Cardiac septum (tissue), 1 donor: ENCODE results near the gene KAZN. TPM values are rescaled to one million over a fixed set of nuclear protein-coding genes. Genes with fewer than 3 reads are reported as not detected.

Experiments used
- DNase-seq: peaks from one replicate; pipeline ENCODE4 v3.0.0-alpha.2; 2020; ENCODE audit warnings: low spot score
- intact Hi-C: fragments of 100-400 bp; cut with DNase I; formaldehyde crosslinking; loops from one replicate; pipeline ENCODE4 v1.14.0; 2022
- total RNA-seq: library from RNA; stranded (reverse); fragmentation: NEBNext Ultra II Directional; extraction: Animal tissue kit (Norgen Biotek cat#: 25700); gene quantifications from one replicate; pipeline ENCODE4 v1.2.1, GENCODE V29; 2021
- donor health status: DM: no; HTN: no; CAD: no.

Gene KAZN
- total RNA-seq, 1 donor from 2014 or later: 3.1 TPM

GRCh38 chr1:14610761-14611160 lies 12.3 kb downstream of the KAZN start:
- DNase-seq: no peak
- intact Hi-C loops: no loop called here

- DNase-seq: no peak
- intact Hi-C loops: no loop called here
These were observed 13.3 kb downstream of the KAZN start for GRCh38 chr1:14611792-14612191.

GRCh38 chr1:14612256-14612655 lies 13.8 kb downstream of the KAZN start:
- intact Hi-C loops: no loop called here

GRCh38 chr1:14613926-14614325 lies 15.4 kb downstream of the KAZN start:
- no peak for DNase-seq
- intact Hi-C loops: no loop called here

More at GRCh38 chr1:14612256-14612655, 13.8 kb downstream of the KAZN start:
- no peak for DNase-seq

GRCh38 chr1:14614341-14614740 lies 15.9 kb downstream of the KAZN start:
- intact Hi-C loops: no loop called here
- DNase-seq: no peak

- DNase-seq: no peak
- intact Hi-C loops: no loop called here
These were observed 17.2 kb downstream of the KAZN start for GRCh38 chr1:14615549-14616218.

- DNase-seq: no peak
- intact Hi-C loops: no loop called here
These were observed 18.3 kb downstream of the KAZN start for GRCh38 chr1:14616632-14617396.

GRCh38 chr1:14617791-14618190 lies 19.3 kb downstream of the KAZN start:
- intact Hi-C loops: no loop called here
- DNase-seq: no peak

- DNase-seq: no peak
- intact Hi-C loops: no loop called here
These were observed 22.5 kb downstream of the KAZN start for GRCh38 chr1:14620941-14621340.

GRCh38 chr1:14623090-14623489 lies 24.6 kb downstream of the KAZN start:
- intact Hi-C loops: no loop called here
- no peak for DNase-seq

GRCh38 chr1:14624941-14625340 lies 26.5 kb downstream of the KAZN start:
- intact Hi-C loops: no loop called here
- no peak for DNase-seq

- intact Hi-C loops: no loop called here
- no peak for DNase-seq
These were observed 27.1 kb downstream of the KAZN start for GRCh38 chr1:14625572-14625971.

GRCh38 chr1:14625996-14626395 lies 27.5 kb downstream of the KAZN start:
- DNase-seq: no peak
- intact Hi-C loops: no loop called here

- no peak for DNase-seq
- intact Hi-C loops: no loop called here
These were observed 28.6 kb downstream of the KAZN start for GRCh38 chr1:14626869-14627607.

GRCh38 chr1:14627608-14628489 lies 29.4 kb downstream of the KAZN start:
- intact Hi-C loops: no loop called here
- no peak for DNase-seq

GRCh38 chr1:14629363-14630014 lies 31.0 kb downstream of the KAZN start:
- intact Hi-C loops: no loop called here
- DNase-seq: no peak

GRCh38 chr1:14630986-14631385 lies 32.5 kb downstream of the KAZN start:
- DNase-seq: no peak
- intact Hi-C loops: no loop called here

GRCh38 chr1:14631421-14631820 lies 32.9 kb downstream of the KAZN start:
- intact Hi-C loops: no loop called here
- no peak for DNase-seq

GRCh38 chr1:14634486-14634885 lies 36.0 kb downstream of the KAZN start:
- intact Hi-C loops: no loop called here
- DNase-seq: no peak
